SKM-1 (cell line): Measurements from ENCODE around the gene ALOX5.
A peak's percentile ranks its signal among the peaks of the same experiment; 100 is the strongest.
"Not testable (repeated sequence)": the region's sequence is repeated elsewhere in the genome, so short reads cannot be mapped to it uniquely, and the experiment has no call there.

Experiments
- DNase-seq: peaks from one replicate; lab custom pipeline; 2025; ENCODE audit not compliant: unreplicated experiment; lab: John Stamatoyannopoulos, UW

ALOX5 gene

DNA sequence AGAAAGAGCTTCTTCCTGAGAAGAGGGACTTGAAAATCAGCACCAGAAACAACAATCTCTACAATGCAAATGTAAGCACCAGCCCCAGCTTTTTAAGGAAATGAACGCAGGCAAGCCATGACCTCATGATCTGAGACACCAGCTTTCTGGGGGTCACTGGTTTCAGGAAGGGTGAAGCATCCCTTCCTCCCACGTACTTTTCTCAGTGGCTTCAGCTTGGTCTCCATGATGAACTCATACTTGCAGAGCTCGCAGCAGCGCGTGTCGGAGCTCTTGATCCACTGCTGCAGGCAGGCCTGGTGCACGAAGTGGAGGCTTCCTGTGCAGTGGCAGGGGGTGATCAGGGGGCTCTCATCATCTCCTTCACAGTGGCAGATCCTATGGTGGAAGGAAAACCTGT, 87.0 kb downstream of the ALOX5 start:
- DNase-seq: no peak

DNA sequence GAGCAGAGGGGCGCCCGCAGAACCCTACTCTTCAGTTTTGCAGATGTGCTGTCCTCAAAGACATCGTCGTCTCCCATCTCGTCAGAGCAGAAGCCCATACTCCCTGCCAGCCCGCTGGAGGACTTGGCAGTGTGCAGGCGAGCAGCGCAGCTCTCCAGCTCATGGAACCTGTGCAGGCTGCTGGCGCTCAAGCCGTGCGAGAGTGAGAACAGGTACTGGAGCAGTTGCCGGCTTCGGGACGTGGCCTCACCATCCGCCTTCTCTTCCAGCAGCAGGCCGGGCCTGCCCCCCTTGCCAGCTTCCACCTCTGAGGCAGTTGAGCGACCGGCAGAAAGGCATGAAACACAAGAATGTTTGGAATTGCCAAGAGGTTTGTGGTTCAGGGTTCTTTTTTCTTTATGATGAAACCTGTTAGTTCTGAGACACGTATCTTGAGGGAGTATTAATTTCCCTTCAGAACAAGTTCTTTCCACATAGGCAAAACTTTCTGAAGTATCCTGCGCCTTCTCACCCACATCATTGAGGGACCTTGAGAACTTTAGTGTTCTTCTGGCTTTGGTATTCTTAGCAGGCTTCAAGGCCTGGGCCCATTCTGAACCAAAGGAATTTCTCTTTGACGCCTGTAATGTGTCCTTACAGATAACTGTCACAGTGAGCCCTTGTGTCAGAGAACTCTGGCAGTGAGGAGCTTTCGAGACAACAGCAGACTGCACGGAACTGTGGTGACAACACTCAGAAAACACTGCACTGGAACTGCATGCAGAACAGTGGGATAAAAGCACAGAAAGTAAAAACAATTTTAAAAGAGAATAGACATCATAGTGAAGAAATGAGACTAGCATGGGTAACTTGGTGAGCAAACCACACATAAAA, 89.5 kb downstream of the ALOX5 start:
- DNase-seq: no peak

DNA sequence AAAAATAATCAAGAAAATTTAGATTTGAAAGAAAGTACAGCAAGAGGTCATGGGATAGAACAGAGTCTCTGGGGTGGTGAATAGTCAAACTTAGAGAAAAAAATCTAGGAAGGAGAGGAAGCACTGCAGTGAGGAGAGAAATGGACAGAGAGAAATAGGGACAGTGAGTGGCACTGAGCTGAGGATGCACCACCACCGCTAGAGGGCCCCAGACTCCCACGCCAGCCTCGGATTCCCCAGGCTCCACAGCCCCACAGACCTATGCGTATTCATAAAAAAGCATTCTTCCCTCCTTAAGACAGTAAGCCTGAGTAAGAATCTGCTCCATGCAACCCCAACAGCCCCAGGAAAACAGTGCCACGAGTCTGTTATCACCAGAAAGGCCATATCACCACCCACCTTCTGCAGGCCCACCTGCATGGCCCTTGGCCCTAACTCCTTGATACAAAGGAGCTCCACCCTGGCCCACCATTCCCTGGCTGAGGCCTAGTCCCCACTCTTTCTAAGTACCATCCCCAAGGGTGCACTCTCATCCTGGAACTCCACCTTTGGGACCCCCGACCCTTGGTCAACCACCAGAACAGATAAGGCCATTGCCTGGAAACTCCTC, 91.0 kb downstream of the ALOX5 start:
- peak; percentile 48 for DNase-seq

DNA sequence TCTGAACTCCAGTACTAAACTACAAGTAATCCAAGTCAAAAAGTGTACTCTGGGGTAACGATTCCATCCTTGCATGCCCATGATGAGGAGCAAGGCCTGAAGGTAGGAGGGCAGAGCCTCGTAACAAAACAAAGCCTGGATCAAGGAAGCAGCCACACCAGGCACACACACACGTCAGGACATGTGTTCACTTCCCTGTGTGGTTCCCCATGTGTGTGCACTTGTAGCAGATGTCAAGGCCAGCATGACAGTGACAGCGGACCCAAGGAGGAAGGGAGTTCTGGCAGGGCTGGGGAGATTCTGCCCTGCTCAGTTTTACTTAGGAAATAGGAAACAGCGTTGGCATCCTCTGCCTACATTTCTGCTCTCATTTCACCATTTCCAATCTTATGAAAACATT, 92.8 kb downstream of the ALOX5 start:
- no peak for DNase-seq

DNA sequence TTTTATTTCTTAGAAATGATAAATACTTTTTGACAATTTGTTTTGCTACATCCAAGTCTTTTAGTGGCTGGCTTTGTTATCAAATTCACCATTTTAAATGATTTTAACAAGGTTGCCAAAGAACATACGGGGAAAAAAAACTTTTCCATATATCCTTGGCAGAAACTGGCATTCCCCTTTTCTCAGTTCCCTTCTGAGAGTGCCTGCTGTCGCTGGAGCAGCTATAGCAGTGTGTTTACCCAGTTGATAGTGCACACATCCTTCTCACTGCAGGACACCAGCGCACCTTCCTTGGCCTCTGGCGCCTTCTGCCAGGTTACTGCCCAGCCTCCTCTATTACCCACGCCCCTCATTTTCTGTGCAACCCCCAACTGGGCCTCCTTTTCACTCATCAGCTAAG, 94.1 kb downstream of the ALOX5 start:
- DNase-seq: no peak

DNA sequence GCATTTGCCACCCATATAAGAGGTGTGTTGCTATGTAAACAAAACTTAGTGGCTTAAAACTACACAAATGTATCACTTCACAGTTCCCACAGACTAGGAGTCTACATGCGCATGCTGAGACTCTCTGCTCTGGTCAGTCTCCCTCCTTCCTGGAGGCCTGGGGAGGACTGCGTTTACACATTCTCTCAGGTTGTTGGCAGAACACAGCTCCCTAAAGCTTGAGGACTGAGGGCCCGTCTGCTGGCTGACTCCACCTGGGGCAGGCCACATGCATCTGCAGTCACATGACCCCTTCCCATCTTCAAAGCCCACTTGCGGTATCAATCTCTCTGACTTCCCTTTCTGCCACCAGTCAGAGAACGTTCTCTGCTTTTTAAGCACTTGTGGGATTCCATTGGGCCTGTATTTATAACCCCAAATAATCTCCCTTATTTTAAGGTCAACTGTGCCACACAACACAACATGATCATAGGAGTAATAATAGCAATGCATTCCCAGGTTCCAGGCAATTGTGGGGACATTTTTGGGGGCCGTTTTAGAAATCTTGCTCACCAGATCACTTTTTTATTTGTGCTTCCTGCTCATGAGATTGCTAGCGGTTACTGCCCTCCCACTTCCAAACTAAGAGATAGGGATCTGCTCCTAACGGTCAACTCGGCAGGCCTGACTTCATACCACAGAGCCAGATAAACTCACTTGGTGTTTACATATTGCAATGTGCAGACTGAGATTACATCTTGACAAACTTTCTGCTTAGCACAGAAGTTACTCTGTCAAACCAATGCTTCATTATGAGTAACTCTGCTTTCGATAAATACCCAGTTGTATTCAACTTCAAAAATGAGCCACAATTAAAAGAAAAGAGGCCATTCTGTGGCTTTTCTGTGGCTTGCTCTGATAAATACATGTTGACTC, 96.3 kb downstream of the ALOX5 start:
- no peak for DNase-seq

DNA sequence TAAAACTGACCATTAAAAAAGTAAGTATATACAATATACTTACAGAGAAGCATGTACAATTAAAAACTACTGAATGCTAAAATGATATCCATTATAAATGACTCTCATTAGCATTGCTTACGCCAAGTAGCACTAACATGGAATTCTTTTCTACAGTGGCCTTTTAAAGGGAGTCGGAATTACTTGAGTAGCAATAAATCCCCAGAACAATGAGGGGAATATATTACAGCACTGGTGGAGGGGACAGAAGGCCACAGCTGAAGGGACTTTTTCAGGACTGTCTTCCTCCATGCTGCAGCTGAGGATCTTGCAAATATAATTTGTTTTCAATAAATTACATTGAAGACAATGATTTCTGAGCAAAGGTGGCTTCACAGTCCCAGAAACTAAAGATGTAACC, 97.0 kb downstream of the ALOX5 start:
- no peak for DNase-seq

DNA sequence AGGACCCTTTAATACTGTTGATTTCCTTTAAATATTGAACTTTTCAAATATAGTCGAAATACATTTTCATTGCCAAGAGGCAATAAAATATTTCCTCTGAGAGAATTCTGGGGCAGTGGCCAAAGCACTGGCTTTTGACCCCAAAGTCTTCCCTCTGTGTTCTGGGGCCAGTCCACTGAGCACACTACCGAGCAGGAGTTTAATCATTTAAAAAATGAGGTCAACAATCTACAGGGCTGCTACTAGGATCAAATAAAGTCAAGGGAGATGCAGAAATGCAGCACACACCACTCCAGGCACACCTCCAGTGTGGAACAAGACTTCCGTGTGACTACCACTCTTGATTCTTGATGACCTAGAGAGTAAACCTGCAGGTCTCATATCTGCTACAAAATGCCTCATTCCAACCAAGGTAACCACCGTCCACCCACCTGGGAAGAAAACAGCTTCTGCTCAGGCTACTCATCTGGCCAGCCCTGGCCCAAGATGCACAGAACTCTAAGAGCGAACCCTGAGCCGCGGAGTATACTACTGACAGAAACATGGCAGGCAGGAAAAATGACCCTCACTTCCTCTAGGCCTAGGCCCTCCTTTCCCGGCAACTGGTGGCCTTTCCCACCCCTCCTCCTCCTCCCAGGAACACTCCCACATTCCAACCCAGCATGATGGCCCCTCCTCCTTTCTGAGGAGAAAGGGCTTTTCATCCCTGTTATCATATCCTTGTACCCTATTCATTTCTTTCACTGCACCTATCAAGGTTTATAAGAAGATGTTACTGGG, 97.7 kb downstream of the ALOX5 start:
- DNase-seq: no peak

DNA sequence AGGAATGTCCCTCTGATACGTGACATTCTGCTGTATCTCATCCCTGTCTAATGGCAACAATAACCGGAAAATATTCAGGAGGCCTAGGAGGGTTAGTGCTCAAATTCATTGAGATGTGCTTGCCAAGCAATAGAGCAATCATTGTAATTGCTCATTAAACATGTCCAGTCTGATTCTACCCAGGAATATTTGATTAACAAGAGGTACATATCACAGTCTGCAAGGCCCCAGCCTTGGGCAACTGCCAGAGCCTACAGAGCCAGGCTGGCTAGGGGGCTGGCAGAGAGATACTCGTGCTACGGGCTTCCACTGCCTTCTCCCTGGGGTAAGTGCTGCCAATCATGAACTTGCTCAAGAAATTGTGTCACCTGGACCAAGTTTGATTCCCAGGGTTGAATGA, 99.1 kb downstream of the ALOX5 start:
- no peak for DNase-seq

DNA sequence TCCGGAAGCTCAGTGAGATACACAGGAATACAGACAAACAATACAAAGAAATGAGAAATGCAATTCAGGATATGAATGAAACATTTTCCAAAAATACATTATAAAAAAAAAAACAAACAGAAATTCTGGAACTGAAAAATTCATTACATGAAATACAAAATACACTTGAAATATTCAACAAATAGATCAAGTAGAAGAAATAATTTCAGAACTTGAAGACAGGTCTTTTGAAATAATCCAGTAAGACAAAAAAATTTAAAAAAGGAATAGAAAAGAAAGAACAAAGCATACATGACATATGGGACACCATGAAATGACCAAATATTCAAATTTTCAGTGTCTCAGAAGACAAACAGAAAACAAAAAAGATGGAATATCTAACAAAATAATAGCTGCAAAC, 102.5 kb downstream of the ALOX5 start:
- DNase-seq: no peak

DNA sequence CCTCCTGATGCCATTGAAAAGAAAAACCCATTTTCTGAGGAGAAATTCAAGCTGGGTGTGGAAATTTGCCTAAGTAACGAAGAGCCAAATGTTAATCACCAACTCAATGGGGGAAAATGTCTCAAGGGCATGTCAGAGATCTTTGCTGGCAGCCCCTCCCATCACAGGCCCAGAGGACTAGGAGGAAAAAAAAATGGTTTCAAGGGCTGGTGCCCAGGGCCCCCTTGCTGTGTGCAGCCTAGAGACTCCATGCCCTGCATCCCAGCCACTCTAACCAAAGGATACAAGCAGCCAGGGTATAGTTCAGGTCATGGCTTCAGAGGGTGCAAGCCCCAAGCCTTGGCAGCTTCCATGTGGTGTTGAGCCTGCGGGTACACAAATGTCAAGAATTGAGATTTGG, 106.3 kb downstream of the ALOX5 start:
- DNase-seq: no peak

DNA sequence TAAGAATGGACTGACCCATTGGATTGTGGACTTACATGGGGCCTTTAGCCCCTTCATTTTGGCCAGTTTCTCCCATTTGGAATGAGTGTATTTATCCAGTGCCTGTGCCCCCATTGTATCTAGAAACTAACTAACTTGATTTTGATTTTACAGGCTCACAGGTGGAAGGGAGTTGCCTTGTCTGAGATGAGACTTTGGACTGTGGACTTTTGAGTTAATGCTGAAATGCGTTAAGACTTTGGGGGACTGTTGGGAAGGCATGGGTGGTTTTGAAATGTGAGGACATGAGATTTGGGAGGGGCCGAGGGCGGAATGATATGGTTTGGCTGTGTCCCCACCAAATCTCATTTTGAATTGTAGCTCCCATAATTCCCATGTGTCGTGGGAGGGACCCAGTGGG, 107.1 kb downstream of the ALOX5 start:
- DNase-seq: not testable (repeated sequence)

DNA sequence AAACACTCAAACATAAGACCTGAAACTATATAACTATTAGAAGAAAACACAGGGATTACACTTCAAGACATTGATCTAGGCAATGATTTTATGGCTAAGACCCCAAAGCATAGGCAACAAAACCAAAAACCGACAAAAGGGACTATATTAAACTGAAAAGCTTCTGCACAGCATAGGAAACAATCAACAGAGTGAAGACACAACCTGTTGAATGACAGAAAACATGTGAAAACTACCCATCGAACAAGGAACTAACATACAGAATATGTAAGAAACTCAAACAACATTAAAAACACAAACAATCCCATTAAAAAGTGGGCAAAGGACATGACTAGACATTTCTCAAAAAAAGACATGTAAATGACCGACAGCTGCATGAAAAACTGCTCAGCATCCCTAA, 109.0 kb downstream of the ALOX5 start:
- DNase-seq: no peak

DNA sequence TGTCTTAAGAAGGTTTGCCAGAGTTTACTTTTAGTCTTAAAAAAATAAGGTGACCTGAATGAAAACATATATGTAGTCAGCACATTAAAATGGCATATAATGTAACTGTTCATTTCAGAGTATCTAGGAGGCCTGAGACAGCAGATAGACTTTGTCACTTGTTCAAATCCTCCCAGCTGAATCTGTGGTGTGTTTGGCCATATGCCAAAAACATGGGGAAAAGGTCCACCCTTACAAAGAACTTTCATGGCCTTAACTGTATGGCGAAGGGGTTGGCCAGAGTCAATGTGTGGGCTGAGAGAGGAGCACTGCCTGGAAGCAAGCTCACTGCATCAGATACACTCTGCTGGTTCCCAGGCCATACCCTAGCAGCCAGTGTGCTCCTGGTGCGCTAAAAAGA, 113.7 kb downstream of the ALOX5 start:
- DNase-seq: no peak

DNA sequence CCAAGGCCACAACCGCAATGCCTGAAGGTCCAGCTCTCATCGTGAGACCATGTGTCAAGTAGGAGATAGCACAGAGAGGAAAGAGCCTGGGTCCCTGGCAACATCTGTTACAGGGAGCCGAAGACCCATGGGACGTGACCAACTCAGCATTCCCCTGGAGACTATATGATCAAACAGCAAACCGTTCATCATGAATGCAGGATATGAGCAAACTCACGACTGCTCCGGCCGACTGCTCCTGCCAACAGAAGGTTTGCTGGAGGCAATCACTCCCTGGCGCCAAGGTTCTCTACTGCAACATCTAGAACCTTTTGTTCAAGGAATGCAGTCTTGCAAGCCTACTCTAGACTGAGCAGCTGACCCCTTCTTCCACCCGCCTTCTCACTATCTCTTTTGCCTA, 114.3 kb downstream of the ALOX5 start:
- DNase-seq: no peak

DNA sequence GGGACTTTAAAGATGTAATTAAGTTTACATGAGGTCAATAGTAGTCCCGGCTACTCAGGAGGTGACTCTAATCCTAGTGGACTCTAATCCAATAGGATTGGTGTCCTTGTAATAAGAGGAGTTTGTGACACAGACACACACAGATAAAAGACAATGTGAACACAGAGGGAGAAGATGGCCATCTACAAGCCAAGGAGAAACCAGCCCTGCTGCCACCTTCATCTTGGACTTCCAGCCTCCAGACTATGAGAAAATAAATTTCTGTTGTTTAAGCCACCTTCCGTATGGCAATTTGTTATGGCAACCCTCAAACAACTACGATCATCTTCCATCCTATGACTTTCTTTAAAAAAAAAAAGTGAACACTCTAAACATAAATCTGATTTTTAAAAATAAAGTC, 116.3 kb downstream of the ALOX5 start:
- DNase-seq: no peak

DNA sequence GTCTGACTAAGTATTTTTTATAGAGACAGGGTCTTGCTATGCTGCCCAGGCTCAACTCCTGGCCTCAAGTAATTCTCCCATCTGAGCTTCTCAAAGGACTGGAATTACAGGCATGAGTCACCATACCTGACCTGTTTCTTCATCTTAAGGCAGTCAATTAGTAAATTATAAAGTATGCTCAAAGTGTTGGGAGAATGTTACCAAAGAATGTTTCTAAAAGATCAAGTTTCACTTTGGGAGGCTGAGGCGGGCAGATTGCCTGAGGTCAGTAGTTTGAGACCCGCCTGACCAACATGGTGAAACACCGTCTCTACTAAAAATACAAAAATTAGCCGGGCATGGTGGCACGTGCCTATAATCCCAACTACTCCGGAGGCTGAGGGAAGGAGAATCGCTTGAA, 117.0 kb downstream of the ALOX5 start:
- DNase-seq: no peak
